DMS 273 (cell line): Measurements from ENCODE around the gene MINDY4.

Experiments
- DNase-seq: peaks from one replicate; lab custom pipeline; 2025; ENCODE audit not compliant: unreplicated experiment; lab: John Stamatoyannopoulos, UW

Gene MINDY4

DNA sequence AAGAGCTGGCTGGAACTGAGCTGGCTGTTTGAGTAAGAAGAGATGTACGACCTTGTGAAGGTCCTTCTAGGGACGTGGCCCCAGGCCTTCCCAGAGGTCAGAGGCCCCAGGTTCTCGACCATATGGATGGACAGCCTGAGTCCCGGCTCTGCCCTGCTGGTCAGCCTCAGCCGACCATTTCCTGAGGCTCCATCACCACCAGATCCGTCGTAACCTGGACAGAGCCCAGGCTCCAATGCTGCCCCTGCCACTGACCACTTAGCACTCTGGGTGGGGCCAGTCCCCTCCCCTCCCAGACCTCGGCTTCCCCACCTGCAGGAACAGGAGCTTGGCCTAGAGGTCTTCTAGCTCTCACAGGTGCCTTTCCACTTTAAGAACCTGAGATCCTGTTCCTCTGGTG lies 29.9 kb upstream of the MINDY4 start:
- DNase-seq = no peak

DNA sequence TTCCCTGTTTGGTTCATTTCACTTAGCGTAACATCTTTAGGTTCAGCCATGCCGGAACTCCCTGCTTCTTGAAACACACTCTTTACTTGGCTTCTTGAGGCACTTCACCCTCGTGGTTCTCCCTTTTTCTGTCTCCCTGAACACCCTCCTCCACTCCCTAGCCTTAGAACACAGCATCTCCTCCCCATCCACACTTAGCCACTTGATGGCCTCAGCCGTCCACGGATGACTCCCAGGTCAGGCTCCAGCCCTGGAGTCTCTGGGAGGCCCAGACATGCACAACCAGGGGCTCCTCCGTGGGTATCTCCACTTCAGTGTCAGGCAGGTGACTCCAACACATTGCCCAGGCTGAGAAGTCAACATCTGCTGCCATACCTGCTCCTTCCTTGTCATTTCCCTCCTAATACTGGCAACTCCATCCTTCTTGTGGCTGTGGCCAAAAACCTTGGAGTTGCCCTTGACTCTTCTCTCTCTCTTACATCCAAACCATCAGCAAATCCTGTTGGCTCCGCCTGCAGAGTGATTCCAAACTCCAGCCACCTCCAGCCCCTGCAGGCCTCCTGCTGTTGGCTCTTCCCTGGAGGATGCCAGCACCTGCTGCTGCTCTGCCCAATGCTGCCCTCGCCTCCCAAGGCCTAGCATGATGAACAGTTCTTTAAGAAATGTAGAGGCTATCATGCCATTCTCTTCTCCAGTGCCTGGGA lies 27.7 kb upstream of the MINDY4 start:
- DNase-seq = peak; percentile 90

DNA sequence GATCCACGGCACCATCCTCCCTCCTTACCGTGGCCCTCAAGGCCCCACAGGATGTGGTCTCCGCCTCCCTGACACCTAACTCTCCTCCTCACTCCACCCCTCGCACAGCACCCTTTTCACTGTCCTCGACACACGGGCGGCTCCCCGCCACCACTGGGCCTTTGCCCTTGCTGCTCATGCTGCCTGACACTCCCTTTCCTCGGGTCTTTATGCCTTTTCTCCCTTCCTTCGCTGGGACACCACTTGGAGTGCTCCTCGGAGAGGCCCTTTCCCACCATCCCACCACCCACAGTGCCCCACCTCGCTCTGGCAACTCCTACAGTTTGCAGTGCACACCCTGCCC lies 27.2 kb upstream of the MINDY4 start:
- no peak for DNase-seq

DNA sequence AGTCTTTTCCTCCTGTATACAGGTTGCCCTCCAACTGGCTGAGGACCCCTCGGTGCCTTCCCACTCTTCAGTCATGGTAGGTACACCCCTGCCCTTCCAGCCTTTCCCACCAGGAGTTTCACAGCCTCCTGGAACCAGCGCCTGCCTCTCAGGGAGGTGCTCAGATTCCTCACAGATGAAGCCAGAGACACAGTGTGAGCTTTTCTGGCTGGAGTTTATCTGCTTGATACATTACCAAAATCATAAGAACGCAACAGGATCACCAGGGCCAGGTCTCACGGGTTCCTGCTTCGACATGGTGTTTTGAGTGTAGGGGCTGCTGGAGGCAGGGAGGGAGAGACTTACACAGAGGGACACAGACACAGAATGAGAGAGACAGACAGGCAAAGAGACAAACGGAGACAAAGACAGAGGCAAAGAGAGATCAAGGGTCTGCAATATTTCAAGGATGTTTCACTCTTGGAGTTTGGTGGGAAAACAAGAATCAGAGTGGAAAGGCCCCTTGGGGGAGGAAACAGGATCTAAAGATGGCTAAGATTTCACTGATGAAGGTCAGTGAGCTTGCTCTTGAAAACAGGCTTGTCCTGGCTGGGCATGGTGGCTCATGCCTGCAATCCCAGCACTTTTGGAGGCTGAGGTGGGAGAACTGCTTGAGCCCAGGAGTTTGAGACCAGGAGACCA lies 25.8 kb upstream of the MINDY4 start:
- no peak for DNase-seq

DNA sequence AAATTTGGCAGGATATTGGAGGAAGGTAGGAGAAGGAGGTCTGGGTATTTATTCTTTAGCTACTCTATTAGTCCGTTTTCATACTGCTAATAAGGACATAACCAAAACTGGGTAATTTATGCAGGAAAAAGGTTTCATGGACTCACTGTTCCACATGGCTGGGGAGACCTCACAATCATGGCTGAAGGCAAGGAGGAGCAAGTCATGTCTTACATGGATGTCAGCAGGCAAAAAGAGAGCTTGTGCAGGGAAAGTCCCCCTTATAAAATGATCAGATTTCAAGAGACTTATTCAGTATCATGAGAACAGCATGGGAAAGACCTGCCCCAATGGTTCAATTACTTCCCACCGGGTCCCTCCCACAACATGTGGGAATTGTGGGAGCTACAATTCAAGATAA lies 21.2 kb upstream of the MINDY4 start:
- no peak for DNase-seq

DNA sequence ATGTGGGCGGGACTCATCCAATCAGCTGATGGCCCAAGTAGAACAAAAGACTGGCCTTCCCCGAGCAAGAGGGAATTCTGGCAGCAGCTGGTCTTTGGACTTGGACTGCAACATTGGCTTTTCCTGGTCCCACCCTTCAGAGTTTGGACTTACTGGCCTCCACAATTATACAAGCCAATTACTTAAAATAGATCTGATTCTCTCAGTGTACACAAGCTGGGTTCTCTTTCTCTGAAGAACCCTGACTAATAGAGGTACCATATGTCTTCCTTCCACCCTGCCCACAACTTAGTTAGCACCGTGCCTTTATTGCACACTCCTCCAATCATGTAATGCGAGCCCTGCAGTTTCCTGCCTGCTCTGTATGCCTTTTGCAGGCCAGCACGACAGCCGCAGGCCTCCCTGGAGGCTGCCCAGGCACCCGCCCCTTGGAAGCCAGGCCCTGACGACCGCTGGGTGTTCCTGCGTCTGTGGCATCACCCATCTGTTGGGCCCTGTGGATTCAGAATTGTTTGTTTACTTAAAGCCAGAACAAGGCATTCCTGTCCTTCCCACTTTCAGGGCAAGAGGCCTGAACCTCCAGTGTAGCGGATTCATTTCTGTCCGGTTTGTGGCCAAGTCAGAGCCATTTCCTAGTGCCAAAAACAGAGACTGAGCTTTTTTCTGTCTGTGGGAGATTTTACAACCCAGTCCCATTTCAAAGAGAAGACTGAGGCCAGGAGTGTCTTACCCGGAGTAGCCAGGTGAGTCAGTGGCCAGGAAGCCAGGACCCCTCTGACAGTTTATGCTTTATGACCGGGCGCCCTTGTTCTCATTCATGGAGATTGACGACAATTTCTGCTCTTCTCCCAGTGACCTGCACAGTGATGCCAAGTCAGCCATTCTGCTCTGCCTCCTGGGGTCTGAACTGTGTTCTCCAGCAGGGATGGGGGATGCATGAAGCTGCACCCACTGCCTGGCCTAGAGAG lies 20.2 kb upstream of the MINDY4 start:
- peak; percentile 100 for DNase-seq

DNA sequence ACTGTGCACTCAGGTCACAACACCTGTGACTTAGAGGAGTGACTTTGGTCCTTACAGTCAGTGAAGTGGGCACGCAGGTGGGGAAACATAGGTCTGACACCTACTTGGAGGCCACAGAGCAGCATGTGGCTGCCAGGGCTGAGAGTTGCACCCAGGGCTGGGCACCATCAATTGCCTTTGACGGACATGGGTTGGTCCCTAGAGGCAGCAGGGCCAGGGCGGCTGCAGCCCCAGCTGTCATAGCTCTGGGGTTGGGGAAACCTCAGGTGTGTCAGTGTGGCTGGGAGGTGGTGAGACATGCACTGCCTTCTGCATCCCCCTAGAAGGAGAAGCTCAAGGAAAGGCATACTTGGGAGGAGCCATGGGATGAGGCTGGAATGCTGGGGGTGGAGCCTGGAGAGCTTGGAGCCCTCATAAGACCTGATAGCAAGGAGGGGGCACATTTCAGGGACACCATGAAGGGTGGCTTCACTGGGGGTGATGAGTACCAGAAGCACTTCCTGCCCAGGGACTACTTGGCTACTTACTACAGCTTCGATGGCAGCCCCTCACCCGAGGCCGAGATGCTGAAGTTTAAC lies 19.4 kb upstream of the MINDY4 start, which contains the start of gene INMT:
Gene INMT (plus strand): TSS at position 440 of the 578 bp plus-strand sequence. CDS start 16 bp downstream, at position 456.
- DNase-seq = peak; percentile 68

DNA sequence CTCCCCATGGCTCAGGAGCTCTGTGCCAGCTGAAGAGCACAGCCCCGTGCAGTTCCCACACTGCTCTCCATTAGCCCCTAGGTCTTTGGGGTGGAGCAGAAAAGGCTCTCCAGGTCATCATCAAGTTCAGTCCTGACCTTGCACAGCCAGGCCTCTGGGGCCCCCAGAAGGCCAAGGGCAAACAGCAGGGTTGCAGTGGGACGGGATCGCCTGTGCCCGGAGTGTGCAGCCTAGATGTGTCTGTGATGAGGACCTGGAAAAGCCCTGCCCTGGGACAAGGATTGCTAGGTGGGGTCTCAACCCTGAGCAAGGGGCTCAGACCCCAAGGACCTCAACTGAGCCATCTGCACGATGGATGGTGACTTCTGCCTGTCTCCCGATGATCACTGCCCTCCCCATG lies 18.7 kb upstream of the MINDY4 start:
- no peak for DNase-seq

DNA sequence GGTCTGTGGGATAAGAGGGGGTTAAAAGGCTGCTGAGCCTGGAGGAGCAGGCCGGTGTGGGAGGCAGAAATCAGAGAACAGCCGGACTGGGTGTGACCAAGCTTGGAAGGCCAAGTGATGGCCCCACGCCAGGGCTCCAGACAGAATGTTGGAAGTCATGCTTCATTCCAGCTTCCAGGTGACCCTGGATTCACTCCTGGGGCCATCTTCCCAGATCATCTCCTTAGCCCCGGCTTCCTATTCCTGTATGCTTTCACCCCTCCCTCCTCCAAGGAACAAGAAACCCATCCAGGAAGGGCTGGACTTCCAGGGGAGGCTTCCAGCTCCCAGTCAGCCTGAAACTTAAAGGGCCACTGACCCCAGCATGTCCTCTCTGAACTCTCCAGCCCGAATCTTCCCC lies 18.2 kb upstream of the MINDY4 start:
- DNase-seq = peak; percentile 95

DNA sequence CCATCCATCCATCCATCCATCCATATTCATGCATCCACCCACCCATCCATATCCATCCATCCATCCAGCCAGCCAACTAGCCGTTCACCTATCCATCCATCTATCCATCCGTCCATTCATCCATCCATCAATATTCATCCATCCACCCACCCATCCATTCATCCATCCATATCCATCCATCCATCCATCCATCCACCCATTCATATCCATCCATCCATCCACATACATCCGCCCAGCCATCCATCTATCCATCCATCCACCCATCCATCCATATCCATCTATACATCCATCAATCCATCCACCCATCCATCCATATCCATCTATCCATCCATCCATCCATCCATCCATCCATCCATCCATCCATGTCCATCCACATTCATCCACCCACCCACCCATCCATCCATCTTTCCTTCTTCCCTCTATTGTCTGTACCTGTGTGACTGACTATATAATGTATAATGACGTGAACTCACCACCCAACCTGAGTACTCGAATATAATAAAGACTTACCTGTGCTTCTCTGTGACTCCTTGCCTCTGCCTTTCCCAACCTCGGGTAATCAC lies 16.8 kb upstream of the MINDY4 start:
- no peak for DNase-seq

DNA sequence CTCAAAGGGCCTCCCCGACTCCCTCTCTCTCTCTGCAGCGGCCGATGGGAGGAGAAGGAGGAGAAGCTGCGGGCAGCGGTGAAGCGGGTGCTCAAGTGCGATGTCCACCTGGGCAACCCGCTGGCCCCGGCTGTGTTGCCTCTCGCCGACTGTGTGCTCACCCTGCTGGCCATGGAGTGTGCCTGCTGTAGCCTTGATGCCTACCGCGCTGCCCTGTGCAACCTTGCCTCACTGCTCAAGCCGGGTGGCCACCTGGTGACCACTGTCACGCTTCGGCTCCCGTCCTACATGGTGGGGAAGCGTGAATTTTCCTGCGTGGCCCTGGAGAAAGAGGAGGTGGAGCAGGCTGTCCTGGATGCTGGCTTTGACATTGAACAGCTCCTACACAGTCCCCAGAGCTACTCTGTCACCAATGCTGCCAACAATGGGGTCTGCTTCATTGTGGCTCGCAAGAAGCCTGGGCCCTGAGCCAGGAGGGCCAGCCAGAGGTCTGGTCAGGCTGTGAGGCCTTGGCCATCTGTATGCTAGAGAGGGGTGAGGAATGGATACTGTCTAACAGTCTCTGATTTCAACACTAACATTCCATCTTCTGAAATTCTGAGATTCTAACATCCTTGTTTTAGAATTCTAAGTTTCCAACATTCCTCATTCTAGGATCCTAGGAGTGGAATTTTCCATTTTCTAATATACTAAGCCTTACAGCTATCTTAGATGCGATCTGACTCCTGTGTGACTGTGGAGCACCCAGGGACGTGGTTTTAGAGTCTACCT lies 15.6 kb upstream of the MINDY4 start:
- DNase-seq = peak; percentile 46

DNA sequence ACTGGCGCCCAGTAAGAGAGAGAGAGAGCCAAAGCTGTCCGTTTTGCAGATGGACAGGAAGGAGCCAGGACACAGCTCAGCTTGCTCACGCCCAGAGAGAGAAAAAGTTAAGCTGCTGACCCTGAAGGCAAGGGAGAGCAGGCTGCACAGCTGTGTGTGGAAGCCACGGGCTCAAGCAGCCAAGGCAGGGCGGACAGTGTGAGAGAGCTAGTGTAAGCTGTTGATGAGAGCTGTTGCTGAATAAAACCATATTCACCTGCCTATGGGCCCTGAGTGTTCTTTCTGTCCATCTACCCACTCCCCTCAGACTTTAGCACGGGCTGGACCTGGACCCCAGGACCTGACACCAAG lies 13.9 kb upstream of the MINDY4 start:
- DNase-seq = no peak

DNA sequence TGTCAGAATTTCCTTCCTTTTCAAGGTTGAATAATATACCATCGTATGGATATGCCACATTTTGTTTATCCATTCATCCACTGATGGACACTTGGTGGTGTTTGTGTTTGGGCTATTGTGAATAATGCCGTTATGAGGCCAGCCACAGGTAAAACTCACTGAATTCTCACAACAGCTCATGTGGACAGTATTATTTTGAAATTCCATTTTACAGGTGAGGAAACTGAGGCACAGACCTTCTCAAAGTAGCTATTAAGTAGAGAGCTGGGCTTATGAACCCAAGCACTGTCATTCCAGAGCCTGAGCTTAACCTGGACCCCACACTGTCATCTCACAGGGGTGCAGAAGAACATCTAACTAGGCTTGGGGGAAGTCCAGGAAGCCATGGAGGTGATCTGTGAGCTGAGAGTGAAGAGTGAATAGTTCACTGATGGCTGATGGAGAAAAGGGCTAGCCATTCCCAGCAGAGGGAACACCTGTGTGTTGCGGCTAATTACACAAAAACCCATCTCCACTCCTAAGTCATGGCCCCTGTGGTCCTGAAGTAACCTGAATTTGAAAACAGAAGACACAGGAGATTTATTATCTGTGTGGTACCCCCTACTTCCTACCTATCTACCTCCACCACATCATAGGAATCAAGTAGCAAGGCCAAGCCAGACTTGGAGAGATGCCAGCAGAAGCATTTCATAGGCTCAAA lies 10.6 kb upstream of the MINDY4 start:
- peak; percentile 36 for DNase-seq

DNA sequence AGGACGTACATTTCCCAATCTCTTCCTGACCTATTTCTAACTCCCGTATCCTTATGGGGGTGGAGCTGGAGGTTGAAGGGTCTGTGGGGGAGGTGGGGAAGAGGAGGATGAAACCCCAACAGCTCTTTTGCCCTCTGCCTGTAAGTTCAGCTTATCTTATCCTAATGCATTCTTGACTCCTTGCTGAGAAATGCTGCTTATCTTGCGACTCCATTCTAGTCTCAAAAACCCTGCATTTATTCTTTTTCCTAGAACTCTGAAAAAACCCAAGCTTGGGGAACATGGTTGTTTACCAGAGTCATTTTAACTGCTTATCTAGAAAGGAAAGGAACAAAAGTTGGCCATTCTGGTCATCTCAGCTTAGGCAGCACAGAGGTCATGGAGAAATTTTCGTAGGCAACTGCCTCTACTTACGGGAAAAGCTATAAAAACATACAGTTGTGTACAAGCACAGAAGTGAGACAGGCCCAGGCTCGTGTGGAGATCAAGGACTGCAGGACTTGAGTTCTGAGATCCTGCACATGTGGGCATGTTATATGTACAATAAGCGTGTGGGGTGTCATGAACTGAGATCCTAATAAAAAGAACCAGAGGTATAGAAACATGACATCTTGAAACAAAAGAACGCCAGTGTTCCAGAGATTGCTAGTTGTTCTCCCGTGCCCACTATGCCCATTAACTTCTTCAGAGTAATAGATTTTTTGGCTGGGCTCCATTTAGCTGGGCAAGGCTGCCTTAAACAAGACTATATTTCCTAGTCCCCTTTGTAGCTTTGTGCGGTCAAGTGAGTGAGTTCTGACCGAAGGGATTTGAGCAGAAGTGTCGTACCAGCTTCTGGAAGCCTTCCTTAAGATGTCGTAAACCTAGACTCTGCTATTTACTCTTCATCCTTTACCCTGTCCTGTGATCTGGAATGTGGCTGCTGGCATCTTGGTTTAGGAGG lies 9.7 kb upstream of the MINDY4 start:
- DNase-seq = no peak

DNA sequence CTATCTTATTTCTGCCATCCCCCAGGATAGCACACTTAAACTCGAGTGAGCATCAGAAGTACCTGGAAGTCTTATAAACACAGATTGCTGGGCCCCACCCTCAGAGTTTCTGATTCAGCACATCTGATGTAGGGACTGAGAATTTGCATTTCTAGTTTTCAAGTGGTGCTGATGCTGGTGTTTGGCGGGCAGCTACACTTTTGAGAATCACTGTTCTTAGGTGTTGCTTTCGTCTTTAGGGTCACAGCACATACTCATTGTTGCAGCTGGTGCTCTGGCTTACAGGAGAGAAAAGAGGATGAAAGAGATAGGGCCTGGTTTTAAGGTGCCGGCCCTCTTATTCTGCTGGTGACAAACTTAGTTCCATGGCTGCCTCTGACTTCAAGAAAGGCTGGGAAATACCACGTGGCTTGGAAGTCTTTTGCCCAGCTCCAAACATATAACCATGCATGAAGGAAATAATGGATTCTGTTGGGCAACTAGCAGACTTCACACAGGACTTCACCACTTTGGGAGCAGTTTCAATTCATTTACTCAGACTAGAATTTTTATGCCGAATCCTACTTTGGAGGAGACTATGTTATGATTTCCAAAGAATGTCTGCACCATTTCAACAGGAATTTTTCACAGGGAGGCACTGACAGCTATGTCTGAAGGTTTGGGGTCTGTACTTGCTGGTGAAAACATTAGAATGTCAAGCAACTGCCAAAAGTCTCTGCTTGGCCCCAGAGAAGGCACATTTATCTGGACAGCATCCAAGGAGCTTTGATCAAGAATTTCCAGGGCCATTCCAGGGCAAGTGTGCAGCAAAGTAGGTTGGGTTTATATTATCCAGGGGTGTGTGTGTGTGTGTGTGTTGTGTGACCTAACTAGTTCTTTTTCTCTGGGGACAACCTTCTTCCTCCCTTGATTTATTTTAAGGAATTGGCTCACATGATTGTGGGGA lies 6.9 kb upstream of the MINDY4 start:
- DNase-seq = peak; percentile 40

DNA sequence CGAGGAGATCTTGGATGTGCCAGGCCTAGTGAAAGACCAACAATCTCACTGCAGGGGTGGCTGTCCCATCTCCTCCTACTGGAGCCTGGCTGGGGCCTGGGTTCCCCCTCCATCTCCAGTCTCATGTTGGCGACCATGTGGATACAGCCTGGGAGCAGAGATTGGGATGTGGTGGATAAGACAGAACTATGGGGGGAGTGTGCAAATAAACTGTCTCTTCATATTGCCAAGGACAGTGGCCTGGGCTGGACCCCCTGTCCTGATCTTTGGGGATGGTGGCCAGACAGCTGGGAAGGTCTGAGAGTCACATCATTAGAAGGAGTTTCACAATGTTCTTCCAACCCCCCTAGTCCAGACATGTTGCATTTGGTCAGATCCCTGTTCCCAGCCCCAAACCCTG lies 5.8 kb upstream of the MINDY4 start:
- DNase-seq = no peak

DNA sequence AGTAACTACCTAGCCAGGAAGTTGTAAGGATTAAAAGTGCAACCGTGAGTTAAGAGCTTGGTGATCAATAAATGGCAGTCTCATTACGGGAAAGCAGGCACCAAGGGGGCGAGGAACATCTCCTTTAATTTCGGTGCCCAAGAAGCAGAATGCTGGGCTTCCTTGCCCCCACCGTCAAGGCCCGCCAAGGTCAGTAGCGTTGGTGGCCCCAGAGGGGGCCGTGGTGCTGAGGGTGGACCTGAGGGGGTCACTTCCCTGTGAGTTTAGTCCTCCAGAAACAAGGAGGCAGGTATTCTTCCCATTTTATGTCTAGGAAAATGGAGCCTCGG lies 408 bp upstream of the MINDY4 start:
- no peak for DNase-seq
